Common myeloid progenitor, CD34-positive (primary cell): ENCODE data around the gene HHIPL1.

Experiments
- CTCF ChIA-PET: fragments of 350-600 bp; sonication (Branson Sonifier 250); formaldehyde crosslinking; loops from one replicate; lab custom pipeline; 2021; ENCODE audit warnings: antibody characterized with exemption; lab: Charles Lee
- POLR2A ChIA-PET: fragments of 350-600 bp; sonication (Branson Sonifier 250); formaldehyde crosslinking; loops from one replicate; lab custom pipeline; 2021; ENCODE audit warnings: antibody characterized with exemption; lab: Charles Lee
- DNase-seq, 3 donors: peaks; one replicate each; pipeline versions ENCODE4 v3.0.0 to v3.0.0-alpha.2; 2013
- H3K27ac ChIP-seq, 2 experiments: 1 replicate in 1 of 2; 2 replicates in 1 of 2; pipeline ENCODE4 v1.7.0; 2013; ENCODE audit warnings: inconsistent platforms in 2 of 2, low read length in 2 of 2, mild to moderate bottlenecking in 2 of 2, low read depth in 1 of 2, moderate library complexity in 1 of 2; ENCODE audit not compliant: severe bottlenecking in 2 of 2, insufficient read depth in 1 of 2, poor library complexity in 1 of 2
- H3K27me3 ChIP-seq, 5 experiments: replicated peaks in 2 of 5; 1 replicate in 3 of 5; 2 replicates in 2 of 5; pipeline versions ENCODE4 v1.6.1 to v1.7.0; 2013; ENCODE audit warnings: low read length in 4 of 5, mild to moderate bottlenecking in 2 of 5, moderate library complexity in 2 of 5, inconsistent platforms in 1 of 5; ENCODE audit not compliant: insufficient read depth in 5 of 5, control insufficient read depth in 4 of 5
- H3K36me3 ChIP-seq, 4 experiments: 1 replicate in 2 of 4; 2 replicates in 2 of 4; pipeline versions ENCODE4 v1.6.1 to v1.7.0; 2013; ENCODE audit warnings: low read length in 3 of 4, control low read depth in 1 of 4, mild to moderate bottlenecking in 1 of 4; ENCODE audit not compliant: control insufficient read depth in 4 of 4, insufficient read depth in 4 of 4
- H3K4me1 ChIP-seq, 4 experiments: 1 replicate in 3 of 4; 2 replicates in 1 of 4; pipeline versions ENCODE4 v1.6.1 to v1.7.1; 2013; ENCODE audit warnings: low read length in 3 of 4, mild to moderate bottlenecking in 3 of 4, control low read depth in 1 of 4, inconsistent platforms in 1 of 4, moderate library complexity in 1 of 4; ENCODE audit not compliant: control insufficient read depth in 4 of 4, insufficient read depth in 4 of 4; ENCODE audit errors: control extremely low read depth in 1 of 4
- H3K4me3 ChIP-seq, 7 experiments: 1 replicate in 4 of 7; 2 replicates in 3 of 7; pipeline versions ENCODE4 v1.5.1 to v1.7.0; 2013; ENCODE audit warnings: mild to moderate bottlenecking in 7 of 7, low read length in 6 of 7, moderate library complexity in 6 of 7, inconsistent platforms in 2 of 7, low read depth in 2 of 7, control low read depth in 1 of 7; ENCODE audit not compliant: insufficient read depth in 4 of 7, control insufficient read depth in 1 of 7; ENCODE audit errors: extremely low read depth in 1 of 7
- H3K9me3 ChIP-seq, 5 experiments: 1 replicate in 4 of 5; 2 replicates in 1 of 5; pipeline versions ENCODE4 v1.6.1 to v1.7.1; 2013; ENCODE audit warnings: low read length in 4 of 5, mild to moderate bottlenecking in 2 of 5, inconsistent platforms in 1 of 5, low read depth in 1 of 5, moderate library complexity in 1 of 5; ENCODE audit not compliant: control insufficient read depth in 4 of 5, insufficient read depth in 2 of 5; ENCODE audit errors: control extremely low read depth in 1 of 5
- WGBS: methylation state at CpG from one replicate; pipeline ENCODE4 v1.1.5; 2013; ENCODE audit not compliant: insufficient coverage; 5-methylcytosine and 5-hydroxymethylcytosine counted together

Gene HHIPL1

DNA sequence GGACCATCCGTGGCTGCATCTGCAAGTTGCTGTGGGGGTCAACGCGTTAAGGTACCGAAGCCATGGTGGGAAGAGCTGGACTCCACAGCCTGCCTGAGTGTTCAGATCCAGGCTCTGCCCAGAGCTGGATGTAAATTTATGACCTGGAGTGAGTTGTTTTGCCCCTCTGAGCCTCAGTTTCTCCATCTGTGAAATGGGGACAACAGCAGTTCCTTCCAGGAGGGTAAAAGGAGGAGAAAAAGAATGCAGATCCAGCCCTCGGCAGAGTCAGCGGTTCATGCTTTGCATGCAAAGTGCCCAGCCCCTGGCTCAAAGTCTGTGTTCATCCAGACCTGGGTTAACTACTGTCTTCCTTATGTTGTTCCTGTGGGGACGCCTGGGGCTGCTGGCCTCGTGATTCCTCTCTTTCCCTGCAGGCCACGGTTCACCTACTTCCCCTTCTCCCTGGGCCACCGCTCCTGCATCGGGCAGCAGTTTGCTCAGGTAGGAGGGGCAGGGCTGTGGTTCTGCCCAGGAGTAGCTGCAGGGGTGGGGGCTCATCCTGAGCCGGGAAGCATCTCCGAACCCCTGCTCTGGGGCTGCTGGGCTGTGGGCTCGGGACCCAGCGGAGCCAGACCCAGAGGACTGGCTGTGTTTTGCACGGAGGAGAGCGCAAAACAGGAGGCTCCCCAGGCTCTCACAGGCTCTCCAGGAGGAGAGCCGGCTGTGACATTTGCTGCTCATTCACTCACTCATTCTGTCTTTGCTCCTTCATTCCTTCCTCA lies 81.0 kb downstream of the HHIPL1 start:
- no peaks in the 10 kb centered on the region for H3K36me3 ChIP-seq
- CTCF ChIA-PET: no interaction called here
- H3K9me3 ChIP-seq: no peaks in the 10 kb centered on the region
- DNase-seq: peak in 2 of 3 donors; percentile 21 to 23
- no peak overlapping the region for H3K4me3 ChIP-seq
- H3K27me3 ChIP-seq: peaks cover 0 to 87% (median 17%) of the 10 kb centered on the region in 5 experiments
- 51% methylated on average over 16 of the region's 18 CpGs for WGBS
- H3K27ac ChIP-seq: no peak overlapping the region
- peaks cover 0 to 7% (median 4%) of the 10 kb centered on the region in 4 experiments for H3K4me1 ChIP-seq
- POLR2A ChIA-PET: no interaction called here

DNA sequence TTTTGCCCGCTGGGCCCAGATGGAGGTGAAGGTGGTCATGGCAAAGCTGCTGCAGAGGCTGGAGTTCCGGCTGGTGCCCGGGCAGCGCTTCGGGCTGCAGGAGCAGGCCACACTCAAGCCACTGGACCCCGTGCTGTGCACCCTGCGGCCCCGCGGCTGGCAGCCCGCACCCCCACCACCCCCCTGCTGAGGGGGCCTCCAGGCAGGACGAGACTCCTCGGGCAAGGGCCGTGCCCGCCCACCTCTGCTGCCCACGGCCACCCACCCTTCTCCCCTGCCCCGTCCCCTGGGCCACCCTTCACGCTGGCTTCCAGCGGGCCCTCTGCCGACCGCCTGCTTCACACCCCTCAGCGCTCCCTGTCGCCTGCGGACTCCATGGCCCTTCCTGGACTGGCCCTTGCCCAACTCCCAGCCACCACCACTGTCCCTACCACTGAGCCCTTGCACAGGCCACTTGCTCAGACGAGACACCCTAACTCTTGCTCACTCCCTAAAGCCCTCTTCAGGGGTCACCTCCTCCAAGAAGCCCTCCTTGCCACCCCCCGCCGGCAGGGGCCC lies 81.7 kb downstream of the HHIPL1 start:
- Histone ChIP-seq H3K4me3 (no peak overlapping the region), H3K4me1 (peaks cover 0 to 7% (median 4%) of the 10 kb centered on the region in 4 experiments), H3K36me3 (no peaks in the 10 kb centered on the region), H3K9me3 (no peaks in the 10 kb centered on the region), H3K27ac (no peak overlapping the region), H3K27me3 (peaks cover 0 to 87% (median 18%) of the 10 kb centered on the region in 5 experiments)
- POLR2A ChIA-PET: no interaction called here
- WGBS: 83% methylated on average over 19 of the region's 26 CpGs
- DNase-seq: no peak
- CTCF ChIA-PET: interaction anchor here (1.2 kb wide), 1 partner anchor 160 kb away, joined by 6 read pairs; no protein-coding TSS in a partner anchor

GRCh38 chr14:99727096-99727870 lies 82.4 kb downstream of the HHIPL1 start:
- ChIA-PET CTCF (interaction anchor here (0.6 to 1.2 kb wide), 3 partner anchors 22 to 172 kb away, joined by 3 to 6 read pairs (median 3); no protein-coding TSS in a partner anchor), POLR2A (no interaction called here)
- H3K36me3 ChIP-seq: no peaks in the 10 kb centered on the region
- H3K4me1 ChIP-seq: peaks cover 0 to 7% (median 4%) of the 10 kb centered on the region in 4 experiments
- H3K27me3 ChIP-seq: peaks cover 0 to 87% (median 21%) of the 10 kb centered on the region in 5 experiments
- WGBS: 95% methylated on average over 22 of the region's 25 CpGs
- H3K9me3 ChIP-seq: no peaks in the 10 kb centered on the region
- H3K4me3 ChIP-seq: no peak overlapping the region
- H3K27ac ChIP-seq: no peak overlapping the region
- no peak for DNase-seq

DNA sequence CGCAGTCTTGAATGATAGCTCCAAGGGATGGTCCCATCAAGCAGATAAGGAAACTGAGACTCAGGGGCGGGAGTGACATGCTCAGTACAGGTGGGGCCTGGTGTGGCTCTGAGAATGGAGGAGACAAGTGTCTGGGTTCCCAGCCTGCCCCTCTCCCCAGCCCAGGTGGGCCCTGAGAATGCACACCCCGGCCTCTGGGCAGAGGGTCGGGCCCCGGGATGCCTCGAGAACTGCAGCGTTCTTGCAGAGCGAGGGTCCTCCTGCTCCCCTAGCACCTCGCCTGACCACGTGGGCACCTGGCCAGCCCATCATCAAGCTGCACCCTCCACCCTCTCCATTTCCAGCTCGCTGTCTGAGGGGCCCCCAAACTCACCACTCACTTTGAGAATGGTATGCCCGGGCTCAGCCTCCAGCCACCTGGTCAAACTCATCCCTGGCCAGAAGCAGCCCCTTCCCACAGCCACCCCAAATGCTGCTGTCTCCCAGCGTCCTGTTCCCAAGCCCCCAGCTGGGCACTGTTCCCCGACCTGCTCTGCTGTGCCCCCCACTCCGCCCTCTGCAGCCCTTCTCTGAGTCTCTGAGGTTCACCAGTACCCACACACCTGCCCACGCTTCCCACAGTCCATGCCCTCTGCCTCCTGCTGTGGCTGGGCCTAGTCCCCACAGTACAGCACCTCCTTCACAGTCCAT lies 83.4 kb downstream of the HHIPL1 start:
- H3K27me3 ChIP-seq: peaks cover 0 to 94% (median 22%) of the 10 kb centered on the region in 5 experiments
- DNase-seq: no peak
- no peaks in the 10 kb centered on the region for H3K9me3 ChIP-seq
- CTCF ChIA-PET: interaction anchor here (1.1 to 2.5 kb wide), 3 partner anchors 12 to 159 kb away, joined by 3 to 10 read pairs (median 8); no protein-coding TSS in a partner anchor
- H3K36me3 ChIP-seq: no peaks in the 10 kb centered on the region
- H3K4me1 ChIP-seq: peaks cover 0 to 7% (median 4%) of the 10 kb centered on the region in 4 experiments
- POLR2A ChIA-PET: no interaction called here
- no peak overlapping the region for H3K4me3 ChIP-seq
- no peak overlapping the region for H3K27ac ChIP-seq
- WGBS: 94% methylated on average over 13 of the region's 16 CpGs

DNA sequence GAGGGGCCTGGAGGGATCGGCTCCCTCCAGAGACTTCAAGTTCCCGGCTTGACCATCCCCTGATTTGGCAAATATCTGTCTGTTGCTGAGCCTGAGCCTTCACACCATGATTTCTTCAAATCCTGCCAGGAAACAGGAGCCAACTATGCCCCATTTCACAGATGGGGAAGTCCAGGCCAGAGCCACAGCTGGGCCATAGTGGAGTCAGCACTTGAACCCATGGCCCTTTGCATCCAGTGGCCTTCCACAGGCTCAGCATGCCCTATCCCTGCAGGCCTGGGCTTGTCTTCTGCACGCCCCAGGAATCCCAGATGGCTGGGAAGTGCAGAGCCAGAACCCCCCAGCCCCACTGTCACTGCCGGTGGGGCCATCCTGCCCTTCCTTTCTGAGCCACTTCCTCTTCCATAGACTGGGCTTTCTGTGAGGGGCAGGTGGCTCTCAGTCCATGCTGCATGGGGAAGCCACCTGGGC lies 84.1 kb downstream of the HHIPL1 start:
- WGBS: 67% methylated on average over 4 of the region's 4 CpGs
- POLR2A ChIA-PET: no interaction called here
- Histone ChIP-seq H3K27me3 (peaks cover 0 to 96% (median 21%) of the 10 kb centered on the region in 5 experiments), H3K27ac (no peak overlapping the region), H3K4me1 (peaks cover 0 to 7% (median 4%) of the 10 kb centered on the region in 4 experiments), H3K4me3 (no peak overlapping the region), H3K36me3 (no peaks in the 10 kb centered on the region), H3K9me3 (no peaks in the 10 kb centered on the region)
- CTCF ChIA-PET: interaction anchor here (0.8 to 2.9 kb wide), 8 partner anchors 12 to 159 kb away, joined by 3 to 19 read pairs (median 8); no protein-coding TSS in a partner anchor
- no peak for DNase-seq
